Uterus (tissue), 2 donors: ENCODE measurements around the gene SLC35D3.

Experiments
- POLR2A ChIP-seq, 2 donors: fragments of 450-650 bp; IDR thresholded peaks; one replicate each; pipeline ENCODE4 v1.6.1; 2016; ENCODE audit warnings: antibody characterized with exemption in 2 of 2, mild to moderate bottlenecking in 1 of 2, moderate library complexity in 1 of 2
- TF ChIP-seq, protein P1 (sequence below), 4 experiments: fragments of 200-600 bp in 2 of 4; fragments of 450-650 bp in 2 of 4; sonication (generic) in 2 of 4; IDR thresholded peaks; one replicate each; pipeline ENCODE4 v1.5.1; 2016 to 2019; ENCODE audit warnings: antibody characterized with exemption in 4 of 4, mild to moderate bottlenecking in 2 of 4, moderate library complexity in 1 of 4

DNA sequence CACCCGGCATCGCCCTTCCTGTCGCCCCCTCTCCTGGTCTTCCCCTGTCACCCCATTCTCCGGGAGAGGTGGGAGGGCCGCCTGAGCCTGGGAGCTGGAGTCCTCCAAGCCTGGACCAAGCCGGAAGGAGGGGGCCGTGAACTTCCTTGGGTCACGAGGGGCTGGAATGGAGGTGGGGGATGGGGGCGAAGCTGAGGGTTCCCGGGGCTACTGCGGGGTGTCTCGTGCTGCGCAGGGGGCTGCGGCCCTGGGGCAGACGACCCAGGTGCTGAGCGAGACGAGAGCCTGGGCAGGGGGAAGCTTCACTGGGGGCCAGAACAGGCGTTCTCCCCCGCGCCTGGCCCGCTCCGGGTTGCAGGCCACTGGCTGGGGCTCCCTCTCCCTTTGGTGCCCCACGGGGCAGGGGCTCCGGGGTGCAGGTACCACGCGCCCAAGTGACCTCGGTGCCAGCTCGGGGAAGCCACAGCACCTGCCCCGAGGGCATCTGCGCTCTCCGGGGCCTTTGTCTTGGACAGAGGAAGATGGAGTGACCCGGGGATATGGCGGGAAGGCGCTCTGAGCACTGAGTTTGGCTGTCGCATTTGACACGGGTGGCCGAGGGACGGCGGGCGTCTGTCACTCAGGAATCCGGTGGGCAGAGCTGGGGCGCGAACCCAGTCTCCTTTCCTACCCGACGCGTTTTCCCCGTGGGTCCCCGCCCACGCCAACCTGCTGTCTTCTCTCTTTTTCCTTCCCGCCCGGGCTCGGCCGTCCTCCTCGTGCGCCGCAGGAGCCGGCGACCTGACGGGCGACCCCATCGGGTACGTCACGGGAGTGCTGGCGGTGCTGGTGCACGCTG lies 1.2 kb downstream of the SLC35D3 start:
- TF ChIP-seq, protein P1, sequence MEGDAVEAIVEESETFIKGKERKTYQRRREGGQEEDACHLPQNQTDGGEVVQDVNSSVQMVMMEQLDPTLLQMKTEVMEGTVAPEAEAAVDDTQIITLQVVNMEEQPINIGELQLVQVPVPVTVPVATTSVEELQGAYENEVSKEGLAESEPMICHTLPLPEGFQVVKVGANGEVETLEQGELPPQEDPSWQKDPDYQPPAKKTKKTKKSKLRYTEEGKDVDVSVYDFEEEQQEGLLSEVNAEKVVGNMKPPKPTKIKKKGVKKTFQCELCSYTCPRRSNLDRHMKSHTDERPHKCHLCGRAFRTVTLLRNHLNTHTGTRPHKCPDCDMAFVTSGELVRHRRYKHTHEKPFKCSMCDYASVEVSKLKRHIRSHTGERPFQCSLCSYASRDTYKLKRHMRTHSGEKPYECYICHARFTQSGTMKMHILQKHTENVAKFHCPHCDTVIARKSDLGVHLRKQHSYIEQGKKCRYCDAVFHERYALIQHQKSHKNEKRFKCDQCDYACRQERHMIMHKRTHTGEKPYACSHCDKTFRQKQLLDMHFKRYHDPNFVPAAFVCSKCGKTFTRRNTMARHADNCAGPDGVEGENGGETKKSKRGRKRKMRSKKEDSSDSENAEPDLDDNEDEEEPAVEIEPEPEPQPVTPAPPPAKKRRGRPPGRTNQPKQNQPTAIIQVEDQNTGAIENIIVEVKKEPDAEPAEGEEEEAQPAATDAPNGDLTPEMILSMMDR (IDR thresholded peaks at IDR 0.05), result no peak
- TF ChIP-seq POLR2A (IDR thresholded peaks at IDR 0.05), result no peak
